ENCODE results near the gene KLHDC7B.
A peak's percentile ranks its signal among the peaks of the same experiment; 100 is the strongest.
"Not testable (repeated sequence)": the region's sequence is repeated elsewhere in the genome, so short reads cannot be mapped to it uniquely, and the experiment has no call there.

KLHDC7B gene

DNA sequence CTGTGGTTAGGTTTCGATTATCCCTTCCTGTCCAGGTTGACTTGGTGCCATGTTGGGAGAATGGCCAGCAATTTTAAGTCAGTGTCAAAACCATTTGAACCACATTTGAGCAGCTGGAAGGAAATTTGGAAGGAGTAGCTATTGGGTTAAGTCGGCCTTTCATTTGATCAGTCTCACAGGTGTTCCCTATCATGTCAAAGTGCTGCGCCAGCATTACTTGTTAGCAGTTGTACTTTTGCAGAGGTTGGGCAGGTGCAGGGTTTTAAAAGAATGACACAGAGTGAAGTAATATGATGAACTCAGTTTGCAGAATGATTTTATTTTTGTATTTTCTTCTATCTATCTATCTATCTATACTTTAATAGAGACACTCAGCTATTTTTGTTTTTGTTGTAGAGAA is 9.5 kb upstream of the KLHDC7B start:
- TF ChIP-seq, protein P1, sequence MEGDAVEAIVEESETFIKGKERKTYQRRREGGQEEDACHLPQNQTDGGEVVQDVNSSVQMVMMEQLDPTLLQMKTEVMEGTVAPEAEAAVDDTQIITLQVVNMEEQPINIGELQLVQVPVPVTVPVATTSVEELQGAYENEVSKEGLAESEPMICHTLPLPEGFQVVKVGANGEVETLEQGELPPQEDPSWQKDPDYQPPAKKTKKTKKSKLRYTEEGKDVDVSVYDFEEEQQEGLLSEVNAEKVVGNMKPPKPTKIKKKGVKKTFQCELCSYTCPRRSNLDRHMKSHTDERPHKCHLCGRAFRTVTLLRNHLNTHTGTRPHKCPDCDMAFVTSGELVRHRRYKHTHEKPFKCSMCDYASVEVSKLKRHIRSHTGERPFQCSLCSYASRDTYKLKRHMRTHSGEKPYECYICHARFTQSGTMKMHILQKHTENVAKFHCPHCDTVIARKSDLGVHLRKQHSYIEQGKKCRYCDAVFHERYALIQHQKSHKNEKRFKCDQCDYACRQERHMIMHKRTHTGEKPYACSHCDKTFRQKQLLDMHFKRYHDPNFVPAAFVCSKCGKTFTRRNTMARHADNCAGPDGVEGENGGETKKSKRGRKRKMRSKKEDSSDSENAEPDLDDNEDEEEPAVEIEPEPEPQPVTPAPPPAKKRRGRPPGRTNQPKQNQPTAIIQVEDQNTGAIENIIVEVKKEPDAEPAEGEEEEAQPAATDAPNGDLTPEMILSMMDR (conservative IDR thresholded peaks at IDR 0.05; ENCODE audit: low read length) = no peak

DNA sequence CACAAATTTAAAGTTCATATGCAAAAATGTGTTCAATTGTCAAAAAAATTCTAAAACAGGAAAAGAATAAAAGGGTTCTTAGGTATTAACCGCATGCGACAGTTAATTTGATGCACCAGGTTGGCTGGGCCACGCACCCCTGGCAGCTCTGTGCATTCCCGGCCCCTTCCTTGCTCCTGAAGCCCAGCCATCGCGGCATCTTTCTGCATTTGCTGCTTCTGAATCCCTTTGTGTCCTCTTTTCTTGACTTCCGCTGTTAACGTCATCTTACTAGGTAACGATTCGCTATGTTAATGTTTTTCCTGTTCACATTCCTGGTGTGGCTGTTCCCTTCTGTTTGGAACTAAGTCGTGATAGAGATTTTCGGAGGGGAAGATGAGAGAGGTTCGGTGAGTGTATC is 7.9 kb upstream of the KLHDC7B start:
- TF ChIP-seq, protein P1 (conservative IDR thresholded peaks at IDR 0.05; ENCODE audit: low read length) = no peak
- H3K4me3 ChIP-seq (ENCODE audit: low read length) = no peak overlapping the region
- DNase-seq (ENCODE audit: low read depth) = no peak

More for the DNA sequence above, 9.5 kb upstream of the KLHDC7B start:
- H3K4me3 ChIP-seq (ENCODE audit: low read length) = no peak overlapping the region
- DNase-seq (ENCODE audit: low read depth) = no peak

DNA sequence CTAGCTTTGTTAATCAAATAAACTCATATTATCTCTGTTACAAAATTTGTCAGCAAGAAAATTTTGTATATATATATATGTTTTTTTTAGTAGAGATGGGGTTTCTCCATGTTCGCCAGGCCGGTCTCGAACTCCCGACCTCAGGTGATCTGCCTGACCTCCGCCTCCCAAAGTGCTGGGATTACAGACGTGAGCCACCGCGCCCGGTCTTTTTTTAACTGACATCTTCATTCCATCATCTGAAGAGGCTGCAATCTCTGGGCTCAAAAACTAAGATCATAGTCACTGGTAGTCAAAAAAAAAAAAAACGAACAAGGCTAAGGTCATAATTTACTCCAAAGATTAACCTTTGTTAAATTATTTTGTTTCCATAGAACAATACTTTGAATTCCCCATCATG is 5.3 kb upstream of the KLHDC7B start:
- no peak overlapping the region for H3K4me3 ChIP-seq (ENCODE audit: low read length)
- DNase-seq (ENCODE audit: low read depth) = no peak
- TF ChIP-seq, protein P1 (conservative IDR thresholded peaks at IDR 0.05; ENCODE audit: low read length) = no peak

DNA sequence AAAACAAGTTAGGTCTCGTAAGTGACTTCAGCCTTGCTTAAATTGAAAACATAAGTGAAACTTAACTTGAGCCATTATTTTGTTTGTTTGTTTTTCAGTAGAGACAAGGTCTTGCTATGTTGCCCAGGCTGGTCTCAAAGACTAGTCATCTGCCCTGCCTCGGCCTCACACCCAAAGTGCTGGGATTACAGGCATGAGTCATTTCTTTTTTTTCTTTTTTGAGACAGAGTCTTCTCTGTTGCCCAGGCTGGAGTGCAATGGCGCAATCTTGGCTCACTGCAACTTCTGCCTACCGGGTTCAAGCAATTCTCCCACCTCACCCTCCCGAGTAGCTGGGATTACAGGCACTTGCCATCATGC is 4.1 kb upstream of the KLHDC7B start:
- peak; percentile 96 for DNase-seq (ENCODE audit: low read depth)
- H3K4me3 ChIP-seq (ENCODE audit: low read length) = not testable (repeated sequence)

DNA sequence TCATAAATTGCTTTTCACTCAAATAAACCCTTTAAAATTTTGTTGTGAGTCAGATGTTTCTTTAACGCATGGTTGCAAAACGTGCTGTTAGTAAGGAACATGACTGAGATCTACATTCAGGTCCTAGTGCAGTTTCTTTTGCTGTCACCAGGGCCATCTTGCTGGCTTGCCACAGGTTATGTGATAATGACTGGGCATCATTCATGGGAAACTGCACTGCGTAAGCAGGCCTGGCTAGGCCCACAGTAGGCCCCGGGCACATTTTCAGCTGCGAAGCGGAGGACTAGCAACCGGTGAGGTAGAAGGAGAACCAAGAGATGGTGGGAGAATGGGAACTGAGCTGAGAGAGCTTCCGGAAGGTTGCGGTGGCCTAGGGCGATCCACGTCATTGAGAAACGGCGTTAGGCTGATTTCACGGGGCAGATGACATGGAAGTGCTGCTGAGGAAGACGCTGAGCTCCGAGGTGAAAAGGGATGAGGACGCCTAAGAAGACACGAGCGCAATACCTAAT is 3.2 kb upstream of the KLHDC7B start:
- TF ChIP-seq, protein P1 (conservative IDR thresholded peaks at IDR 0.05; ENCODE audit: low read length) = no peak
- no peak for DNase-seq (ENCODE audit: low read depth)

DNA sequence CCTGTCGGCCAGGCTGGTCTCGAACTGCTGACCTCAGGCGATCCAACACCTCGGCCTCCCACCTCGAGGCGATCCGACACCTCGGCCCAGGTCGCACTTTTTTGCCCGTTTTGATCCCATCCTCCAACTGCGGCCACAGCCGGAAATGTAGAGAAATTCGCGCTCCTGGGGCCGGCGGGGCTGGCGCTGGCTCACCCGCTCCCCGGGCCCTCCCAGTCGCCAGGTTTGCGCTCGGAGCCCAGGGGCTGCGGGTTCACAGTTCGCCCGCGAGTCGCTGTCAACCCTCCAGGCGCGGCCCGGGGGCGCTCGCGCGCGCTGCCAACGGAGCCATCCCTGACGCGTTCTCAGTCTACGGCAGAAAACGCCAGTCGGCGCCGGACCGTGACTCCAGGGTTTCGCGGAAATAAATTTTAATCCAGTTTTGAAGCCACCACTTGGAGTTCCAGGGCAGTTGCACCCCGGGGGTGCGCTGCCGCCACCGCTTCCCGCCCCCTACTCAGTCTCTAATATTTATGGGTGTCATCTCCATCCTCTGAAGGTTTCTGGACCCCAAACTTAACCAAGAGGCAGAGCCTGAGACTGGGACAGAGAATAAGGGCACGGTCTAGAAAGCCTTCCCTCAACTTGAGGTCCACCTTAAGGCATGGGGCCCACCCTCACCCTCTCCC is 1.5 kb upstream of the KLHDC7B start:
- DNase-seq (ENCODE audit: low read depth) = peak; percentile 55
- peak overlapping the region; percentile 35 for H3K4me3 ChIP-seq (ENCODE audit: low read length)
- TF ChIP-seq, protein P1 (conservative IDR thresholded peaks at IDR 0.05; ENCODE audit: low read length) = peak; percentile 50

More for the DNA sequence above, 3.2 kb upstream of the KLHDC7B start:
- no peak overlapping the region for H3K4me3 ChIP-seq (ENCODE audit: low read length)

DNA sequence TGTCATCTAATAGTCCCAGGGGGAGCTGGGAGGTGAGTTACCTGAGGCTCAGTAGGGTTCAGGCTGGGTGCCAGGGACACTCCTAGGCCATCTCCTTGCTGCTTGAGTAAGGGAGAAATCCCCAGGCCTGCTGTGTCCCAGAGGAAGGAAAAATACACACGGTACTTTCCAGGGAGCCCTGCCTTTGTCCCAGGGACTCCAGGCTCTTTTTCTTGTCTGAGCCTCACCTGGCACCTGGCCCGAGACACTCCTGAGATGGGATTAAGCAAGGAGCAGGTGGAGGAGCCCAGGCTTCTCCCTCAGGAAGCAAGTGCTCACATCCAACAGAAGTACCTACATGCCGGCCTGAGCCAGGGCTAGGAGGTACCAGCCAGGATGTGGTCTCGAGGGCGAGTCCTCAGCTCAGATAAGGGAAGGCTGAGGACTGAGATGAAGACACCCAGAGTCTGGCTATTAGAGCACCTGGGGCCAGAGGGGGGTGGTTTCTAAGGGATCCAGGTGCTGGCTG is 899 bp upstream of the KLHDC7B start:
- DNase-seq (ENCODE audit: low read depth) = no peak
- H3K4me3 ChIP-seq (ENCODE audit: low read length) = no peak overlapping the region
- TF ChIP-seq, protein P1 (conservative IDR thresholded peaks at IDR 0.05; ENCODE audit: low read length) = no peak
